ENCODE data around the gene GPR75.
"Not testable (repeated sequence)": the region's sequence is repeated elsewhere in the genome, so short reads cannot be mapped to it uniquely, and the experiment has no call there.

The GPR75 gene

DNA sequence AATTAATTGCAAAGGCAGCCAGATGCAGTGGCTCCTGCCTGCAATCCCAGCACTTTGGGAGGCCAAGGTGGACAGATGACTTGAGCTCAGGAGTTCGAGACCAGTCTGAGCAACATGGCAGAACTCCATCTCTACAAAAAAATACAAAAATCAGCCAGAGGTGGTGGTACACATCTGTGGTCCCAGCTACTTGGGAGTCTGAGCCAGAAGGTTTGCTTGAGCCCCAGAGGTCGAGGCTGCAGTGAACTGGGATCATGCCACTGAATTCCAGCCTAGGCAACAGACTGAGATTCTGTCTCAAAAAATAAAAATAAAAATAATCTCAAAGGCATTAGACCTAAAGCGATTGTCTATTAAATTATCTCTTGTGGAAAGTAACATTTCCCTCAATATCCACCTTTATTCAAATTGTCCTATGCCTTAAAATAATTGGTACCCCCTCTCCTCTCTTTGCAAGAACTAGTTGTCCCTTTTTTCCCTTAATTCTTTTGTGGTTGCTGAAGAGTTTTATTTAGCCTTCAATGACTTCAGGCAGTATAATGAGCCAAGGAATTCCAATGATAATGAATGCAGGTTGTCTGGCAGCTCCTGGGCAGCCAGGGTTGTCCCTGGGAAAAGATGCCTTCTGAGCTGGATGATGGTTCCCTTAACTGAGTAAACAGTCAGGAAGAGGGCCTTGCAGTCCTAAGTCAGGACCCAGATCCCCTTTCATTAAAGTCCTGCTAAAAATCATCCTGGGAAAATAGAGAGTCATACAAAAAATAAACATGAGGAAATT, 32.2 kb downstream of the GPR75 start:
- POLR2A ChIA-PET = no interaction called here
- no peak overlapping the region for H3K4me3 ChIP-seq (ENCODE audit: low read depth, low read length)
- no peak for TF ChIP-seq CTCF (IDR thresholded peaks at IDR 0.05; ENCODE audit: insufficient read depth, low read length, missing control alignments)
- CTCF ChIA-PET = no interaction called here
- no peak for DNase-seq (ENCODE audit: low read depth, low spot score)

- POLR2A ChIA-PET = no interaction called here
- CTCF ChIA-PET = no interaction called here
- TF ChIP-seq CTCF (IDR thresholded peaks at IDR 0.05; ENCODE audit: insufficient read depth, low read length, missing control alignments) = no peak
- DNase-seq (ENCODE audit: low read depth, low spot score) = no peak
- H3K4me3 ChIP-seq (ENCODE audit: low read depth, low read length) = no peak overlapping the region
Observed at GRCh38 chr2:53826587-53827397, 33.0 kb downstream of the GPR75 start.

- DNase-seq (ENCODE audit: low read depth, low spot score) = no peak
- ChIA-PET POLR2A (no interaction called here), CTCF (no interaction called here)
- H3K4me3 ChIP-seq (ENCODE audit: low read depth, low read length) = no peak overlapping the region
- TF ChIP-seq CTCF (IDR thresholded peaks at IDR 0.05; ENCODE audit: insufficient read depth, low read length, missing control alignments) = no peak
Observed at GRCh38 chr2:53826030-53826410, 33.7 kb downstream of the GPR75 start.

GRCh38 chr2:53823639-53824038, 36.1 kb downstream of the GPR75 start:
- POLR2A ChIA-PET; H3K4me3 ChIP-seq (ENCODE audit: low read depth, low read length); DNase-seq (ENCODE audit: low read depth, low spot score); CTCF ChIA-PET: not testable (repeated sequence)

DNA sequence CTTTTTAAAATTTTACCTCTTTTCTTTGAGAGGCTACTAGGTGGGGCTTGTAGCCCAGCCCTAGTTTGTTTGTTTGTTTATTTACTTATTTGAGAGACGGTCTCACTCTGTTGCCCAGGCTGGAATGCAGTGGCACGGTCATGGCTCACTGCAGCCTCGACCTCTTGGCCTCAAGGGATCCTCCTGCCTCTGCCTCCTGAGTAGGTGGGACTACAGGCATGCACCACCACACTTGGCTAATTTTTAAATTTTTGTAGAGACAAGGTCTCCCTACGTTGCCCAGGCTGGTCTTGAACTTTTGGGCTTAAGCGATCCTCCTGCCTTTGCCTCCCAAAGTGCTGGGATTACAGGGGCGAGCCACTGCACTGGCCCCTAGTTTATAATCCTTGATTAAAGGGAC, 38.0 kb downstream of the GPR75 start:
- ChIA-PET POLR2A (no interaction called here), CTCF (no interaction called here)
- no peak overlapping the region for H3K4me3 ChIP-seq (ENCODE audit: low read depth, low read length)
- TF ChIP-seq CTCF (IDR thresholded peaks at IDR 0.05; ENCODE audit: insufficient read depth, low read length, missing control alignments) = no peak
- DNase-seq (ENCODE audit: low read depth, low spot score) = no peak

GRCh38 chr2:53820711-53821110, 39.1 kb downstream of the GPR75 start:
- POLR2A ChIA-PET = no interaction called here
- CTCF ChIA-PET = no interaction called here
- no peak for TF ChIP-seq CTCF (IDR thresholded peaks at IDR 0.05; ENCODE audit: insufficient read depth, low read length, missing control alignments)
- no peak overlapping the region for H3K4me3 ChIP-seq (ENCODE audit: low read depth, low read length)
- DNase-seq (ENCODE audit: low read depth, low spot score) = no peak
